RWPE1 (cell line): ENCODE data around the gene USP43.
A peak's percentile ranks its signal among the peaks of the same experiment; 100 is the strongest.

Experiments used
- CTCF ChIA-PET: fragments of 350-600 bp; sonication (Branson Sonifier 250); formaldehyde crosslinking; extraction: SDS; loops from one replicate; lab custom pipeline; 2021; lab: Yijun Ruan, JAX
- POLR2A ChIA-PET: fragments of 400-600 bp; formaldehyde crosslinking; extraction: SDS; loops from one replicate; lab custom pipeline; 2020; ENCODE audit warnings: antibody characterized with exemption; ENCODE audit not compliant: low non-redundant PET; lab: Yijun Ruan, JAX
- DNase-seq: peaks from one replicate; pipeline ENCODE4 v3.0.0; 2012; ENCODE audit warnings: low spot score
- H3K27ac ChIP-seq: fragments of 450-650 bp; 2 replicates; pipeline ENCODE4 v1.5.1; 2017
- TF ChIP-seq, protein P1 (sequence below): fragments of 450-650 bp; conservative IDR thresholded peaks from 2 replicates; pipeline ENCODE4 v1.5.1; 2017; ENCODE audit warnings: low read depth, mild to moderate bottlenecking

USP43 gene

DNA sequence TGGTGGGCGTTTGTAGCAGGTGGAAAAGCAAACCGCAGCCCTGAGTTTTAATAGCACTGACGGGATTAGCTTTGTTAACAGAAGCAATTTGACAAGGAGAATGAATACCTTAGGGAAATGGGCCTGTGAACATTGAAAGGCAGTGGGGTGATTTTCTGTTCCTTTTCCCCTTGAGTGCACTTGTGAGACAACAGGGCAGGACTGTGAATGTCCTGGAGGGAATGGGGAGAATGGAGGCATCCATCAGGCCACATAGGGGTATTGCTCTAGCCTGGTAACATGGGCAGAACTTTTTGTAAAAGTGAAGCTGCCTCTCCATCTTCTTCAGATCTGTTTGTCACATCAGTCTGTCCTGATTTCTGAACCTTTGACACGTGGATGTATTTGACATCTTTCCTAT is 26.2 kb downstream of the USP43 start:
- POLR2A ChIA-PET: no interaction called here
- TF ChIP-seq, protein P1, sequence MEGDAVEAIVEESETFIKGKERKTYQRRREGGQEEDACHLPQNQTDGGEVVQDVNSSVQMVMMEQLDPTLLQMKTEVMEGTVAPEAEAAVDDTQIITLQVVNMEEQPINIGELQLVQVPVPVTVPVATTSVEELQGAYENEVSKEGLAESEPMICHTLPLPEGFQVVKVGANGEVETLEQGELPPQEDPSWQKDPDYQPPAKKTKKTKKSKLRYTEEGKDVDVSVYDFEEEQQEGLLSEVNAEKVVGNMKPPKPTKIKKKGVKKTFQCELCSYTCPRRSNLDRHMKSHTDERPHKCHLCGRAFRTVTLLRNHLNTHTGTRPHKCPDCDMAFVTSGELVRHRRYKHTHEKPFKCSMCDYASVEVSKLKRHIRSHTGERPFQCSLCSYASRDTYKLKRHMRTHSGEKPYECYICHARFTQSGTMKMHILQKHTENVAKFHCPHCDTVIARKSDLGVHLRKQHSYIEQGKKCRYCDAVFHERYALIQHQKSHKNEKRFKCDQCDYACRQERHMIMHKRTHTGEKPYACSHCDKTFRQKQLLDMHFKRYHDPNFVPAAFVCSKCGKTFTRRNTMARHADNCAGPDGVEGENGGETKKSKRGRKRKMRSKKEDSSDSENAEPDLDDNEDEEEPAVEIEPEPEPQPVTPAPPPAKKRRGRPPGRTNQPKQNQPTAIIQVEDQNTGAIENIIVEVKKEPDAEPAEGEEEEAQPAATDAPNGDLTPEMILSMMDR: no peak

DNA sequence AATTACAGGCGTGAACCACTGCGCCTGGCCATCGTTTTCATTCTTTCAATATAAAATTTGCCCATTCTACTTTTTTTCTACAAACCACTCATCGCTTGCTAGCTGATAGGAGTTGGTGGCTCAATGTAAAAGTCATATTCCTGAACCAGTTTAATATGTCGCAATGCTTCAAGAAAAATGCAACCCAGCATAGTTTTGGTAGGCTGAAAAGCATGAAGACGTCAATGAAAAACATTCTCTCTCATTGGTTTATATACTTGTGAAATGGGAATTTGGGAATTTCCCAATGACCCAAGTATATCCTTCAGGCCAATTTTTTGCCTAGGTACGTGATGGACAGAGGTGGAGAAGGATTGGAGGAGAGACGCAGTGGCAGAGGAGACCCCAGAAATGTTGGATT is 26.9 kb downstream of the USP43 start:
- POLR2A ChIA-PET: no interaction called here
- no peak for DNase-seq
- H3K27ac ChIP-seq: no peak overlapping the region
- TF ChIP-seq, protein P1: no peak
- CTCF ChIA-PET: no interaction called here

More for the DNA sequence above, 26.2 kb downstream of the USP43 start:
- H3K27ac ChIP-seq: no peak overlapping the region
- CTCF ChIA-PET: no interaction called here
- DNase-seq: no peak

DNA sequence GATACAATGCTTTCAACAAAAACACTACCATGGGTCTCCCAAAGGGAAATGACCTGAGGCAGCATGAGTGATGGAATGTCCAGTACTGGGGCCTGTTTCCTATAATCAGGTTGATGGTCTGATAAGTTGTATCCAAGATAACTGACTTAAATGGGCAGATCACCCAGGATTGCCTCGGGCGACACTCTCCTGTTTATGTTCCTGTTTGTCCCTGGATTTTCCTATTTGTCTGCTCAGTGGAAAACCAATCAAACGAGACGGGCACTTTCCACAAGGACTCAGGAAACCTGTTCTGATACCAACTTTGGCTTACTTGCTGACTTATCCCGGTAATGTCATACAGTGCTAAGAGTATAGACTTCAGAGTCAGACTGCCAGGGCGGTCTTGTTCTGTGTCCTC is 27.4 kb downstream of the USP43 start:
- ChIA-PET POLR2A (no interaction called here), CTCF (no interaction called here)
- no peak overlapping the region for H3K27ac ChIP-seq
- TF ChIP-seq, protein P1: no peak
- no peak for DNase-seq

DNA sequence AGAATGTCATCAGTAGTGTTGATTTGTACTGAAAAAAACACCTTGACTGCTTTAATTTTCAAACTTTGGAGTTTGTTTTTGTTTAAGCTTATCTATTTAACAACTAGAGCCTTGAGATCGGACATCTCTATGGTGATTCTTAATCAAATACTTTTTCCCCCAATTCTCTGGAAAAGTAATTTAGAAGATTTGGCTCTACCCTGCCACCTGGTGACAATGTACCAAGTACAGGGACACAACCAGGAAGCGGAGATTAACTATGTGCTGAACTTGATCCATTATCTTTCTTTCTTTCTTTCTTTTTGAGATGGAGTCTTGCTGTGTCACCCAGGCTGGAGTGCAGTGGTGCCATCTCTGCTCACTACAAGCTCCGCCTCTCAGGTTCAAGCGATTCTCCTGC is 30.8 kb downstream of the USP43 start:
- ChIA-PET CTCF (interaction anchor here (0.7 kb wide), 1 partner anchor 576 kb away, joined by 3 read pairs; no protein-coding TSS in a partner anchor), POLR2A (no interaction called here)

DNA sequence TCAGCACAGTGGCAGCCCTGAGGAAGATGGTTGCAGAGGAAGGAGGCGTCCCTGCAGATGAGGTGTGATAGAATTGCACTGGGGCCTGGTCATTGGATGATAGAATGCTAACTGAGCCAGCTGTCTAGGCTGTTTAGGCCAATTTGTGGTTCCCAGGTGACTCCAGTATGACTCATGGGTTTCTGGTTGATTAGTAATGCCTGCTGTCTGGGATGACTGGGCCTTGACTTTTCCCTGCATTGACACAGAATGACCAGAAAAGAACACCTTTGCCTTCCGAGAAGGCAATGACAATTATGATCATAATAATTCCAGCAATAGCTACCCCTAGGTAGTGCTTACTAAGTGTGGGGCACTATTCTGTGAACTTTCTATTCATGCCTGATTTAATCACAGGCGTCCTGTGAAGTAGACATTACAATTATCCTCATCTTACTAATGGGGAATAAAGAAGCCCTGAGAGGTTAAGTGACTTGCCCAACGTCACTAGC is 31.5 kb downstream of the USP43 start:
- TF ChIP-seq, protein P1: no peak
- POLR2A ChIA-PET: no interaction called here
- CTCF ChIA-PET: interaction anchor here (0.7 to 1.2 kb wide), 3 partner anchors 100 to 577 kb away, joined by 3 to 4 read pairs (median 3); no protein-coding TSS in a partner anchor
- DNase-seq: peak; percentile 91
- H3K27ac ChIP-seq: peak overlapping the region; percentile 66

More for the DNA sequence above, 30.8 kb downstream of the USP43 start:
- no peak for DNase-seq
- H3K27ac ChIP-seq: peak overlapping the region; percentile 66
- TF ChIP-seq, protein P1: no peak

DNA sequence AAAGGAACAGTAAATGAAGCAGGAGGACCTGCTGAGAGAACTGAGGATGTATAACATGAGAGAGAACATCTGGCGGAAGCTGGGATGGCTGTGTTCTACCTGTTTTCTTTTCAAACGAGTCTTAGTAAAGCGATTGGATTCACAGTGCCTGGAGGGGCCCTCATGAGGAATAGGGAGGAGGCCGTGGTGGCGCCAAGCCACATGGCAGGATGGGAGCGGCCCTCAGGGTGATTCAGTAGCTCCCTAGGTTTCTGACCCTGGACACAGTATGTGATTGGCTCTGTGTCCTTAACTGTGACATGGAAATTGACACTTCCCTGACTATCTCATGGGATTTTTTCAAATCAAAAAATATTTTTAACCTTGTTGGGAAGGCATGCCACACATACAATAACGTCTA is 32.1 kb downstream of the USP43 start:
- ChIA-PET CTCF (interaction anchor here (0.7 to 1.2 kb wide), 2 partner anchors 100 to 549 kb away, joined by 3 to 4 read pairs; no protein-coding TSS in a partner anchor), POLR2A (no interaction called here)
- DNase-seq: peak; percentile 30
- TF ChIP-seq, protein P1: no peak
- peak overlapping the region; percentile 66 for H3K27ac ChIP-seq
